Amniotic epithelial cell (primary cell): ENCODE data around the gene SNRNP70.

Source experiments
- DNase-seq: peaks from one replicate; pipeline ENCODE4 v3.0.0-alpha.2; 2010; ENCODE audit warnings: low read depth

SNRNP70 gene

GRCh38 chr19:49102303-49102702 is 17.1 kb downstream of the SNRNP70 start:
- DNase-seq, result no peak

DNA sequence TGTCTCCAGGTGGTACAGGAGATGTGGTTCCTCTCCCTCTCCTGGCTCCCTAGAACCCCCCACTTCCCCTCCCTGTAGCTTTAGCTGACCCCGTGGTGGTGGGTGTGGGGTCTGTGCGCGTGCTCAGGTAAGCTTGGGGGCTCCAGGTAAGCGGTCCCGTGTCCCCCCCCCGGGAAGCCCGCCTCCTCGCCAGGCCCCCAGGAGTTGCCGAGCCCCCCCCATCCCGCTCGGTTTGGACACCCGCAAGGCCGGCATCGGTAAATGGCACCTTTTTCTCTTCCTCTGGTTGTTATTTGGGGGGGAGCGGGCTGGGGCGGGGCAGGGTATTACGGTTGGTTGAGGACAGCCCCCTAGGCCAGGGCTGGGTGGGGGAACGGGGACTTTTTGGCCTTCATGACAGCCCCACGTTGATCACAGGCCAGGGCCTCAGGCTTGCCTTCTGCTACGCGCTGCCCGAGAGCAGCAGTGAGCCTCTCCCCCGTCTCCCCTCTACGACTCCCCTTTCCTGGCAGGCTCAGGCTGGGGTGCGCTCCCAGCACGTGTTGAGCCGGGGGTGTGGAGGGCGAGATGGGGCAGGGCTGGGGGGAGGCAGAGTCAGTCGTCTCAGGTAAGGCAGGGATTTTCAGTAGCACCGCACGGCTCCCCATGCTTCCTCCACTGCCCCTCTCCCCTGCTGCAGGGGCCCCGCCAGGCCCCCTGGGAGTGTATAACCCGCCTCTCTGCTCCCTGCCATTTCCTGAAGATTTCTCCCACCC is 18.3 kb downstream of the SNRNP70 start:
- DNase-seq, result no peak

DNA sequence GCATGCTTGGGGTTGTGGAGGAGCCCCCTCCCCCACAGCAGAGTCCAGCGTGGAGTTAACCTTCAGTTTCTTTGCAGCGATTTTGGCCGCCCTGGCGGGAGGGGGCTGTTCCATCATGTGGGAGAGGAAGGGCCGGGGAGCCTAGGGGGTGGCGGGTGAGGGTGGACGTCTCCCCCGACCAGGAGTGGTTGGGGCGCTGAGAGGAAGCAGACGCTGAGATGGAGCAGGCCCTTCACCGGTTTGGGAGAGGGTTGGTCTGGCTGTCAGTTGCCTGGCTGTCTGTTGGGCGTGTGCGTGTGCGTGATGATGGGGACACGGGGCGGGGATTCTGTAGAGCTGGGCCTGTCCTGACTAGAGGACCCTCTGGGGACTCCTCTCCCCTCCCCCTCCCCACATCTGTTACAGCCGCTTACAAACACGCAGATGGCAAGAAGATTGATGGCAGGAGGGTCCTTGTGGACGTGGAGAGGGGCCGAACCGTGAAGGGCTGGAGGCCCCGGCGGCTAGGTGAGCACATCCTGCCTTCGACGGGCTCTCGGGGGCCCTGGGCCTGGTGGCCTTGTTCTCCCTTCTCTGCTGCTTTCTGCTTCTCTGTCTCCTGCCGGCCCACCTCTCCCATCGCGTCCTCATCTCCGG is 19.1 kb downstream of the SNRNP70 start:
- DNase-seq, result no peak

- DNase-seq, result peak; percentile 68
Measured at GRCh38 chr19:49106648-49107135, 21.4 kb downstream of the SNRNP70 start.

- no peak for DNase-seq
Measured at GRCh38 chr19:49107625-49108459, 22.6 kb downstream of the SNRNP70 start.

DNA sequence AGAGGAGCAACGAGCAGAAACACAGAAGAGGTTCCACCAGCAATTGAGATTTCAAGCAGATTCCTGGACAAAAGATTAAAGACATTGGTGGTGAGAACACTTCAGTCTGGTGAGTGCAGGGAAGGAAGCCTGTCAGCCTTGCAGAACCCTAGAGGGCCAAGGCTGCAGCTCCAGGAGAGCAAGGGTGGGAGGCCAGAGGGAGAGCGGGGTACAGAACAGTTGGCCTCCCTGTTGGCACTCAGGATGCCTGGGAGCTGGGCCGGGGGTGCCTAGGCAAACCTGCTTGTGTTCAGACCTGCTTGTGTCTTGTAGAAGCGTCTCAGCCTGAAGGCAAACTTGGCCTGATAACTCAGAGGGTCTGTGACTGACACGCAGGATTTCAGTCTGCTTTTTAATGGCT is 23.8 kb downstream of the SNRNP70 start:
- no peak for DNase-seq

GRCh38 chr19:49109569-49110233 is 24.4 kb downstream of the SNRNP70 start:
- DNase-seq, result no peak

- peak; percentile 41 for DNase-seq
Measured at GRCh38 chr19:49110567-49110966, 25.3 kb downstream of the SNRNP70 start.

- DNase-seq, result no peak
Measured at GRCh38 chr19:49111218-49111998, 26.2 kb downstream of the SNRNP70 start.

GRCh38 chr19:49113762-49114629 is 28.7 kb downstream of the SNRNP70 start, which contains the start of gene LIN7B:
LIN7B (plus strand) TSS chr19:49114370; CDS start chr19:49114405, 35 bp downstream.
- peak; percentile 45 for DNase-seq

DNA sequence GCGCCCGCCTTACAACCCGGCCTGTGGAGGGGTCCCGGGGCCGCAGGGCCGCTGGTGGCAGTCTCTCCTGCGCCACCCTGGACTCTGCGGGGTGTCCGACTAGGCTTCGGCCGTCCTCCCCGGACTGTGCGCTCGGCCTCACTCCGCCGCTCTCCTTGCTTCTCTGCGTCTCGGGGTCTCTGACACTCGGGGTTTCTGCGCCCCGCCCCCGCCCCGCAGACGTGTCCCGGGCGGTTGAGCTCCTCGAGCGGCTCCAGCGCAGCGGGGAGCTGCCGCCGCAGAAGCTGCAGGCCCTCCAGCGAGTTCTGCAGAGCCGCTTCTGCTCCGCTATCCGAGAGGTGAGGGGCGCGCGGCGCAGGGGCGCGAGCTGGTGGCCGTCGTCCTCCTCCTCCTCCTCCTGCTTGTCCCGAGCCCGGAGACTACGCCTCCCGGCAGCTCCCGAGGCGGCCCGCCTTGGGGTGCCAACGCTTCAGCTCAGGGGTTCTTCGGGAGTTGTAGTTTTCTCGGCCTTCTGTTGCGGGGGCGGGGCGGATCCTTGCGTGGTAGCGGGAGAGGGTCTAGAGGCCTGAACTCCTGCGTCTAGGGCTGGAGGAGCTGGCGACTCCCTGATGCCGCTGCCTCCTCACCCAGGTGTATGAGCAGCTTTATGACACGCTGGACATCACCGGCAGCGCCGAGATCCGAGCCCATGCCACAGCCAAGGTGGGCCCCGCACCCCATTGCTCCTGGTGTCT is 29.5 kb downstream of the SNRNP70 start:
- peak; percentile 50 for DNase-seq

- no peak for DNase-seq
Measured at GRCh38 chr19:49116544-49116943, 31.3 kb downstream of the SNRNP70 start.

- no peak for DNase-seq
Measured at GRCh38 chr19:49117677-49118564, 32.7 kb downstream of the SNRNP70 start.

- peak; percentile 92 for DNase-seq
Measured at GRCh38 chr19:49118565-49119410, 33.5 kb downstream of the SNRNP70 start, which contains the start of gene C19orf73. C19orf73 (minus strand) TSS chr19:49119143; CDS start chr19:49119022, 121 bp downstream.

DNA sequence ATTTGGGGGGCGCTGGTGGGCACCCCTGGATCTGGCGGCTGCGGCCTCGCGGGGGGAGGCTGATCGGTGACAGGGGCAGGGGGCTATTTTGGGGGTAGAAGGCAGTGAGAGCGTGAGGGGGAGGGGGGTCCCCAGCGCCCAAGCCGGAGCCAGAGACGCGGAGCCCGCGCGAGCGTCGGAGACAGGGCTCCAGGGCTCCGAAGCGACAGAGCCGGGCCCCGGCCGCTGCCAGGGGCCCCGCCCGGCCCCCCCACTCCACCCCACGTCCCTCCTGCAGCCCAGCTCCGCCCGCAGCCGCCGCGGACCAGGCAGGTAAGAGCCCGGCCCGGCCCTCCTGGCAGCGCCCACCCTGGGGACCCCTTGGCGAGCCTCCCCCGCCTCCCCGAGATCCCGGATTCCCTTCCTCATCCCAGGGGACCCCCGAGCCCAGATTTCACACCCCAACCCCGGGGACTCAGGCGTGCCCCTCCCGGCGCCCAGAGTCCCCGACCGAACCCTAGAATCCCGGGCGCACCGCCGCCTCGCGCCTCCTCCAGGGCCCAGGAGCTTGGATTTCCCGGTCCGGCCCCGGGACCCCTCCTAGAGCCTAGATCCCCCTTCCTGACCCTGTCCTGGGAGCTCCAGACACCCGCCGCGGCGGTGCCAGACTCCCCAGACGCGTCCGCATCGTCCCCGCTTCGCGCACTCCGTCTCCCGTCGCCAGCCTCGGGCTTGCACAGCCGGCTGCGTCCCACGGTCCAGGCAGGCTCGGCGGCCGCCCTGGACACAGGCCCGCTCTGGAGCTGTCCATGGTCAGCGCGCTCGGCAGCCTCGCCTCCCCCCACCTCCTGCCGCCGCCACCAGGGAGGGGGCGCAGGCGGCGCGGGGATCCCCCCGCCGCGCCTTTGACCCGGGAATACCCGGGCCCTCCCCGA is 34.4 kb downstream of the SNRNP70 start, which contains the start of gene PPFIA3:
Gene PPFIA3 (plus strand): TSS at position 134 of the 914 bp plus-strand sequence. CDS start 8,330 bp downstream, outside the sequence.
- DNase-seq, result peak; percentile 48

DNA sequence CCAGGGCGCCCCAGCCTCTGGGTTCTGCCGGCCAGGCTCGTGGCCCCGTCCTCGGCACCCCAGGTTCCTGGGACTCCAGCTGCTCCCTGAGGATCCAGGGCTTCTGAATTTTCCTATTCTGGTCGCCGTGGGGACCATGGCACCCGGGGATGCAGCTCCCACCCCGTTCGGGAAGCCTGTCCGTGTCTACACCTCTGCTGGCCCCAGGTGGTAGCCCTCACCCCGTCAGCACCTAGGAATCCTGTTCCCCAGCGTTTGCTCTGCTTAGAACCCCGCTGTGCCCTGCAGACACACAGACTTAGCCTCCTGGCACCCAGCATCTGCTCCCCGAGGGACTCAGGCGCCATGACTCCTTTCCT is 35.1 kb downstream of the SNRNP70 start:
- DNase-seq, result no peak
